Epithelial cell of esophagus (primary cell): ENCODE results near the gene PARP6.

Experiments used
- DNase-seq: peaks from one replicate; pipeline ENCODE4 v3.0.0; 2010; ENCODE audit warnings: low read depth
- H3K4me3 ChIP-seq: 2 replicates; pipeline ENCODE4 v1.5.1; 2011; ENCODE audit warnings: mild to moderate bottlenecking, low read length, control low read depth
- CTCF ChIP-seq: IDR thresholded peaks from 2 replicates; pipeline ENCODE4 v1.5.1; 2011; ENCODE audit warnings: low read depth, mild to moderate bottlenecking, low read length, control low read depth, inconsistent platforms; ENCODE audit not compliant: insufficient read depth; ENCODE audit errors: missing control alignments

Gene PARP6

GRCh38 chr15:72227192-72227586 is 45.2 kb downstream of the PARP6 start:
- no peak for TF ChIP-seq CTCF
- peak; percentile 95 for DNase-seq
- H3K4me3 ChIP-seq: peak overlapping the region; percentile 96

GRCh38 chr15:72223278-72223677 is 49.1 kb downstream of the PARP6 start:
- no peak overlapping the region for H3K4me3 ChIP-seq
- TF ChIP-seq CTCF: no peak
- DNase-seq: no peak

GRCh38 chr15:72222393-72222792 is 50.0 kb downstream of the PARP6 start:
- peak overlapping the region; percentile 34 for H3K4me3 ChIP-seq
- DNase-seq: peak; percentile 98
- TF ChIP-seq CTCF: peak; percentile 37

- no peak for DNase-seq
- TF ChIP-seq CTCF: no peak
- H3K4me3 ChIP-seq: no peak overlapping the region
Measured at GRCh38 chr15:72220687-72221086, 51.7 kb downstream of the PARP6 start.

- no peak overlapping the region for H3K4me3 ChIP-seq
- DNase-seq: no peak
- TF ChIP-seq CTCF: no peak
Measured at GRCh38 chr15:72217216-72217615, 55.1 kb downstream of the PARP6 start.

GRCh38 chr15:72216079-72216478 is 56.3 kb downstream of the PARP6 start:
- no peak overlapping the region for H3K4me3 ChIP-seq
- TF ChIP-seq CTCF: no peak
- DNase-seq: no peak

GRCh38 chr15:72207558-72208085 is 64.7 kb downstream of the PARP6 start:
- no peak for TF ChIP-seq CTCF
- DNase-seq: no peak
- no peak overlapping the region for H3K4me3 ChIP-seq
